ENCODE data around the gene PPP6R2. TPM values are rescaled to one million over a fixed set of nuclear protein-coding genes. Genes with fewer than 3 reads are reported as not detected.

Gene PPP6R2
- polyA plus RNA-seq, 1 experiment, result 26.6 TPM

- DNase-seq (ENCODE audit: low read depth, low spot score), result no peak
Observed at GRCh38 chr22:50469377-50470305, 126.5 kb downstream of the PPP6R2 start.

GRCh38 chr22:50470491-50470890 is 127.4 kb downstream of the PPP6R2 start:
- POLR2A ChIA-PET, result no interaction called here
- Histone ChIP-seq H3K27me3 (ENCODE audit: control insufficient read depth, insufficient read depth, low read length) (no peaks in the 10 kb centered on the region), H3K9me3 (ENCODE audit: control insufficient read depth, insufficient read depth, low read length) (no peaks in the 10 kb centered on the region; the same call in 1 of the 2 replicates), H3K4me3 (ENCODE audit: low read depth, low read length) (no peak overlapping the region), H3K27ac (ENCODE audit: low read depth, low read length) (no peak overlapping the region)
- DNase-seq (ENCODE audit: low read depth, low spot score), result no peak
- TF ChIP-seq CTCF (IDR thresholded peaks at IDR 0.05; ENCODE audit: low read depth, low read length), result no peak
- CTCF ChIA-PET, result interaction anchor here (1.7 kb wide), 1 partner anchor 55 kb away, joined by 4 read pairs; the partner anchor contains the start of gene SCO2

More at GRCh38 chr22:50469377-50470305, 126.5 kb downstream of the PPP6R2 start:
- POLR2A ChIA-PET, result no interaction called here
- CTCF ChIA-PET, result interaction anchor here (1.7 kb wide), 1 partner anchor 56 kb away, joined by 4 read pairs; the partner anchor contains the start of gene SCO2
- Histone ChIP-seq H3K27me3 (ENCODE audit: control insufficient read depth, insufficient read depth, low read length) (no peaks in the 10 kb centered on the region), H3K27ac (ENCODE audit: low read depth, low read length) (no peak overlapping the region), H3K4me3 (ENCODE audit: low read depth, low read length) (no peak overlapping the region), H3K9me3 (ENCODE audit: control insufficient read depth, insufficient read depth, low read length) (no peaks in the 10 kb centered on the region; the same call in 1 of the 2 replicates)
- TF ChIP-seq CTCF (IDR thresholded peaks at IDR 0.05; ENCODE audit: low read depth, low read length), result no peak

GRCh38 chr22:50471197-50471847 is 128.2 kb downstream of the PPP6R2 start:
- POLR2A ChIA-PET, result no interaction called here
- no peak overlapping the region for H3K4me3 ChIP-seq (ENCODE audit: low read depth, low read length)
- DNase-seq (ENCODE audit: low read depth, low spot score), result no peak
- CTCF ChIA-PET, result interaction anchor here (1.7 kb wide), 1 partner anchor 54 kb away, joined by 4 read pairs; the partner anchor contains the start of gene SCO2
- no peaks in the 10 kb centered on the region; the same call in 1 of the 2 replicates for H3K9me3 ChIP-seq (ENCODE audit: control insufficient read depth, insufficient read depth, low read length)
- H3K27me3 ChIP-seq (ENCODE audit: control insufficient read depth, insufficient read depth, low read length), result no peaks in the 10 kb centered on the region
- no peak overlapping the region for H3K27ac ChIP-seq (ENCODE audit: low read depth, low read length)
- no peak for TF ChIP-seq CTCF (IDR thresholded peaks at IDR 0.05; ENCODE audit: low read depth, low read length)

GRCh38 chr22:50471962-50472361 is 128.8 kb downstream of the PPP6R2 start:
- H3K27me3 ChIP-seq (ENCODE audit: control insufficient read depth, insufficient read depth, low read length), result no peaks in the 10 kb centered on the region
- POLR2A ChIA-PET, result no interaction called here
- H3K4me3 ChIP-seq (ENCODE audit: low read depth, low read length), result no peak overlapping the region
- TF ChIP-seq CTCF (IDR thresholded peaks at IDR 0.05; ENCODE audit: low read depth, low read length), result no peak
- H3K27ac ChIP-seq (ENCODE audit: low read depth, low read length), result no peak overlapping the region
- no peak for DNase-seq (ENCODE audit: low read depth, low spot score)
- H3K9me3 ChIP-seq (ENCODE audit: control insufficient read depth, insufficient read depth, low read length), result no peaks in the 10 kb centered on the region; the same call in 1 of the 2 replicates
- CTCF ChIA-PET, result no interaction called here

Data from AG04450 (cell line).